Thoracic aorta (tissue), 2 donors: ENCODE measurements around the gene DEPDC4. TPM values are rescaled to one million over a fixed set of nuclear protein-coding genes. Genes with fewer than 3 reads are reported as not detected.

Experiments
- ATAC-seq: fragments of 150-250 bp; one replicate; pipeline ENCODE4 v1.8.0; 2017; ENCODE audit warnings: low read depth; ENCODE audit not compliant: insufficient number of reproducible peaks, low FRiP score
- DNase-seq: peaks from one replicate; pipeline ENCODE4 v3.0.0-alpha.2; 2020; ENCODE audit warnings: low spot score
- H3K27ac ChIP-seq, 2 donors: fragments of 200-600 bp; sonication (generic); 1 replicate in 1 of 2; 2 replicates in 1 of 2; pipeline ENCODE4 v1.5.1; 2016; ENCODE audit warnings: mild to moderate bottlenecking in 2 of 2, moderate library complexity in 2 of 2
- H3K27me3 ChIP-seq: fragments of 200-600 bp; sonication (generic); replicated peaks from 2 replicates; pipeline ENCODE4 v1.6.0; 2016; ENCODE audit warnings: mild to moderate bottlenecking; ENCODE audit not compliant: insufficient read depth
- H3K36me3 ChIP-seq: fragments of 200-600 bp; sonication (generic); one replicate; pipeline ENCODE4 v1.5.1; 2016
- H3K4me1 ChIP-seq, 2 donors: fragments of 200-600 bp; sonication (generic); 1 replicate in 1 of 2; 2 replicates in 1 of 2; pipeline versions ENCODE4 v1.5.1 to v1.6.0; 2016; ENCODE audit warnings: low read depth in 2 of 2, mild to moderate bottlenecking in 1 of 2; ENCODE audit not compliant: control insufficient read depth in 1 of 2
- H3K4me3 ChIP-seq: fragments of 200-600 bp; sonication (generic); 2 replicates; pipeline ENCODE4 v1.5.1; 2016; ENCODE audit warnings: mild to moderate bottlenecking
- H3K9me3 ChIP-seq: fragments of 200-600 bp; sonication (generic); 2 replicates; pipeline ENCODE4 v1.5.1; 2016
- total RNA-seq, 2 donors: library from RNA; depleted of rRNA; stranded (reverse); fragments of >200 nt; gene quantifications; one replicate each; pipeline versions ENCODE4 v1.1.0 to v1.2.3, GENCODE V29; 2016
- TF ChIP-seq, protein P1 (sequence below): fragments of 200-600 bp; sonication (generic); IDR thresholded peaks from one replicate; pipeline ENCODE4 v1.5.1; 2019; ENCODE audit warnings: antibody characterized with exemption

DEPDC4 gene
- total RNA-seq, 2 donors from 2014 or later: not detected

GRCh38 chr12:100248886-100249285, 18.0 kb downstream of the DEPDC4 start:
- Histone ChIP-seq H3K4me3 (no peak overlapping the region), H3K36me3 (no peaks in the 10 kb centered on the region), H3K27ac (no peak overlapping the region), H3K4me1 (no peaks in the 10 kb centered on the region), H3K27me3 (no peaks in the 10 kb centered on the region), H3K9me3 (no peaks in the 10 kb centered on the region)
- TF ChIP-seq, protein P1, sequence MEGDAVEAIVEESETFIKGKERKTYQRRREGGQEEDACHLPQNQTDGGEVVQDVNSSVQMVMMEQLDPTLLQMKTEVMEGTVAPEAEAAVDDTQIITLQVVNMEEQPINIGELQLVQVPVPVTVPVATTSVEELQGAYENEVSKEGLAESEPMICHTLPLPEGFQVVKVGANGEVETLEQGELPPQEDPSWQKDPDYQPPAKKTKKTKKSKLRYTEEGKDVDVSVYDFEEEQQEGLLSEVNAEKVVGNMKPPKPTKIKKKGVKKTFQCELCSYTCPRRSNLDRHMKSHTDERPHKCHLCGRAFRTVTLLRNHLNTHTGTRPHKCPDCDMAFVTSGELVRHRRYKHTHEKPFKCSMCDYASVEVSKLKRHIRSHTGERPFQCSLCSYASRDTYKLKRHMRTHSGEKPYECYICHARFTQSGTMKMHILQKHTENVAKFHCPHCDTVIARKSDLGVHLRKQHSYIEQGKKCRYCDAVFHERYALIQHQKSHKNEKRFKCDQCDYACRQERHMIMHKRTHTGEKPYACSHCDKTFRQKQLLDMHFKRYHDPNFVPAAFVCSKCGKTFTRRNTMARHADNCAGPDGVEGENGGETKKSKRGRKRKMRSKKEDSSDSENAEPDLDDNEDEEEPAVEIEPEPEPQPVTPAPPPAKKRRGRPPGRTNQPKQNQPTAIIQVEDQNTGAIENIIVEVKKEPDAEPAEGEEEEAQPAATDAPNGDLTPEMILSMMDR: no peak
- DNase-seq: no peak
- no peak for ATAC-seq

GRCh38 chr12:100247765-100248164, 19.1 kb downstream of the DEPDC4 start:
- ATAC-seq: no peak
- Histone ChIP-seq H3K27me3 (no peaks in the 10 kb centered on the region), H3K27ac (no peak overlapping the region), H3K36me3 (no peaks in the 10 kb centered on the region), H3K9me3 (no peaks in the 10 kb centered on the region), H3K4me1 (no peaks in the 10 kb centered on the region), H3K4me3 (no peak overlapping the region)
- no peak for DNase-seq
- TF ChIP-seq, protein P1: no peak

DNA sequence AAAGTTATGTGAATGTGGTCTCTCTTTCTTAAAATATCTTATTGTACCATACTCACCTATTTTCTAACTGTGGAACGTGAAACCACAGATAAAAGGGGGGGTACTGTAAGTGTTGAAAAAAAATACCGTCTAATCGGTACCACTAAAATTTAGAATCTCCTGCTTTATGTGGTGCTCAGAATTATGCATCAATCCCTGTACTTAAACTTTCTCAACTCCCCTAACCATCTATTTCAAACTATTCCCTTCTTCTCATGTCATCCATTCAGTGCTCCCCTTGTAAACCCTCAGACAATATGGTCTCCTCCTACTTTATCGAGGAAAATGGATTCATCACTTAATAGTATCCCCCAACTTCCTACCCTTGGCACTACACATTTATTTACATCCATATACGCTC, 23.7 kb downstream of the DEPDC4 start:
- Histone ChIP-seq H3K4me1 (no peaks in the 10 kb centered on the region), H3K27ac (no peak overlapping the region), H3K36me3 (no peaks in the 10 kb centered on the region), H3K27me3 (no peaks in the 10 kb centered on the region), H3K4me3 (no peak overlapping the region), H3K9me3 (no peaks in the 10 kb centered on the region)
- ATAC-seq (no peak), DNase-seq (no peak)
- TF ChIP-seq, protein P1: no peak

GRCh38 chr12:100239589-100239988, 27.3 kb downstream of the DEPDC4 start:
- H3K36me3 ChIP-seq: no peaks in the 10 kb centered on the region
- H3K4me3 ChIP-seq: no peak overlapping the region
- TF ChIP-seq, protein P1: no peak
- DNase-seq (no peak), ATAC-seq (no peak)
- no peaks in the 10 kb centered on the region for H3K27me3 ChIP-seq
- no peaks in the 10 kb centered on the region for H3K4me1 ChIP-seq
- H3K9me3 ChIP-seq: no peaks in the 10 kb centered on the region
- no peak overlapping the region for H3K27ac ChIP-seq

DNA sequence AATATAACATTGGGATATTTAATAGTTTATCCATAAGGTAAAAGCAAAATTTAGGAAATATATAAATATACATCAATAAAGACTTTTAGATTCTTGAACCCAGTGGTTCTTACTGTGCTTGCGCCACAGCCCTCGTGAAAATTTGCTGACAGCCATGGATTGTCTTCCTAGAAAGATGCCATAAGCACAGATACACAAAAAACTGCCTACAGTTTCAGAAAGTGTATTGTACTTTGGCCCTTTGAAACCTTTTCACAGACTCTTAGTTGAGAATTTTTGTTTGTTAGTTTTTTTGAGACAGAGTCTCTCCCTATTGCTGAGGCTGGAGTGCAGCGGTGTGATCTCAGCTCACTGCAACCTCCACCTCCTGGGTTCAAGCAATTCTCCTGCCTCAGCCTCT, 28.1 kb downstream of the DEPDC4 start:
- no peak for DNase-seq
- no peak overlapping the region for H3K4me3 ChIP-seq
- no peak for ATAC-seq
- H3K36me3 ChIP-seq: no peaks in the 10 kb centered on the region
- TF ChIP-seq, protein P1: no peak
- H3K27me3 ChIP-seq: no peaks in the 10 kb centered on the region
- no peaks in the 10 kb centered on the region for H3K9me3 ChIP-seq
- peaks cover 0 to 7% of the 10 kb centered on the region in 2 donors for H3K4me1 ChIP-seq
- H3K27ac ChIP-seq: no peak overlapping the region
